ENCODE measurements around the gene AQP12B. TPM values are rescaled to one million over a fixed set of nuclear protein-coding genes. Genes with fewer than 3 reads are reported as not detected.

Gene AQP12B
- total and polyA plus RNA-seq, 2 of the 8 experiments (the other 6 are each of a cell fraction or from before 2014, with no cell fraction given) = not detected

GRCh38 chr2:240644171-240644651 is 38.5 kb downstream of the AQP12B start (continued):
- TF ChIP-seq PHF8 (conservative IDR thresholded peaks at IDR 0.05; ENCODE audit: low read depth, low read length) (no peak), RFX5 (IDR thresholded peaks at IDR 0.05; ENCODE audit: borderline replicate concordance, low read depth, low read length) (no peak), POLR2A (IDR thresholded peaks at IDR 0.05; ENCODE audit: control extremely low read depth in 1 of 2, low read depth in 2 of 2, low read length in 2 of 2) (no peak), CHD1 (IDR thresholded peaks at IDR 0.05; ENCODE audit: low read depth, low read length) (no peak), CTBP2 (IDR thresholded peaks at IDR 0.05; ENCODE audit: borderline replicate concordance, insufficient read depth, insufficient read length, low read length) (no peak), TBP (IDR thresholded peaks at IDR 0.05; ENCODE audit: low read depth, low read length) (no peak)
